PFSK-1 (cell line): ENCODE data around the gene ATXN7L1.

Source experiments
- FOXP2 ChIP-seq: optimal IDR thresholded peaks from 2 replicates; pipeline ENCODE3; 2011; ENCODE audit warnings: borderline replicate concordance, control low read depth, inconsistent platforms; ENCODE audit not compliant: insufficient read depth; ENCODE audit errors: extremely low read length, extremely low read depth
- POLR2AphosphoS5 ChIP-seq: IDR thresholded peaks from 2 replicates; pipeline ENCODE4 v1.6.1; 2012; ENCODE audit warnings: low read depth, mild to moderate bottlenecking, control low read depth, low read length, moderate library complexity
- SIN3A ChIP-seq: IDR thresholded peaks from 2 replicates; pipeline ENCODE4 v1.6.1; 2012; ENCODE audit warnings: mild to moderate bottlenecking, low read length, moderate library complexity, borderline replicate concordance; ENCODE audit not compliant: insufficient read depth
- TAF1 ChIP-seq: IDR thresholded peaks from 2 replicates; pipeline ENCODE4 v1.6.1; 2012; ENCODE audit warnings: low read length, control low read depth, borderline replicate concordance; ENCODE audit not compliant: insufficient read depth
- TF ChIP-seq, protein P1 (sequence below), 2 experiments: IDR thresholded peaks; 2 replicates each; pipeline versions ENCODE4 v1.6.1 to v1.8.0; 2011 to 2012; ENCODE audit warnings: low read depth in 2 of 2, low read length in 2 of 2, control low read depth in 1 of 2, inconsistent platforms in 1 of 2, mild to moderate bottlenecking in 1 of 2, moderate library complexity in 1 of 2; ENCODE audit not compliant: insufficient read depth in 1 of 2

The ATXN7L1 gene

DNA sequence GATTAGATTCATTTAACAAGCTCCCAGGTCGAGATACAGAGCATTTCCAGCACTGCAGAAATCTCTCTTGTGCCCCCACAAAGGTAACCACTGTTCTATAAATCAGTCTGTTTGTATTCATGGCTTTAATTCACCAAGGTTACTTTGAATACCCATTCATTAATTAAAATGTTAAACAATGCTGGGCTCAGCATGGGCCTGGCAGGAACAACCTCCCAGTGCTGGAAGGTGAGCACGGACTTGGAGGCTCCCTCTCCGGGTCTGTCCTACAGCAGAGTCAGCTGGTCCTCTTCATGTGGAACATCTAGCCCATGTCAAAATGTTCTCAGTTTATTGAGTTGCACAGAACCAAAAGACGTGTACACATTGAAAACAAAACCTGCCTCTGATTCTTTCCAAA is 279.5 kb downstream of the ATXN7L1 start:
- TF ChIP-seq, protein P1, sequence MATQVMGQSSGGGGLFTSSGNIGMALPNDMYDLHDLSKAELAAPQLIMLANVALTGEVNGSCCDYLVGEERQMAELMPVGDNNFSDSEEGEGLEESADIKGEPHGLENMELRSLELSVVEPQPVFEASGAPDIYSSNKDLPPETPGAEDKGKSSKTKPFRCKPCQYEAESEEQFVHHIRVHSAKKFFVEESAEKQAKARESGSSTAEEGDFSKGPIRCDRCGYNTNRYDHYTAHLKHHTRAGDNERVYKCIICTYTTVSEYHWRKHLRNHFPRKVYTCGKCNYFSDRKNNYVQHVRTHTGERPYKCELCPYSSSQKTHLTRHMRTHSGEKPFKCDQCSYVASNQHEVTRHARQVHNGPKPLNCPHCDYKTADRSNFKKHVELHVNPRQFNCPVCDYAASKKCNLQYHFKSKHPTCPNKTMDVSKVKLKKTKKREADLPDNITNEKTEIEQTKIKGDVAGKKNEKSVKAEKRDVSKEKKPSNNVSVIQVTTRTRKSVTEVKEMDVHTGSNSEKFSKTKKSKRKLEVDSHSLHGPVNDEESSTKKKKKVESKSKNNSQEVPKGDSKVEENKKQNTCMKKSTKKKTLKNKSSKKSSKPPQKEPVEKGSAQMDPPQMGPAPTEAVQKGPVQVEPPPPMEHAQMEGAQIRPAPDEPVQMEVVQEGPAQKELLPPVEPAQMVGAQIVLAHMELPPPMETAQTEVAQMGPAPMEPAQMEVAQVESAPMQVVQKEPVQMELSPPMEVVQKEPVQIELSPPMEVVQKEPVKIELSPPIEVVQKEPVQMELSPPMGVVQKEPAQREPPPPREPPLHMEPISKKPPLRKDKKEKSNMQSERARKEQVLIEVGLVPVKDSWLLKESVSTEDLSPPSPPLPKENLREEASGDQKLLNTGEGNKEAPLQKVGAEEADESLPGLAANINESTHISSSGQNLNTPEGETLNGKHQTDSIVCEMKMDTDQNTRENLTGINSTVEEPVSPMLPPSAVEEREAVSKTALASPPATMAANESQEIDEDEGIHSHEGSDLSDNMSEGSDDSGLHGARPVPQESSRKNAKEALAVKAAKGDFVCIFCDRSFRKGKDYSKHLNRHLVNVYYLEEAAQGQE (IDR thresholded peaks at IDR 0.05; ENCODE audit: insufficient read depth in 1 of 2, low read depth in 2 of 2, low read length in 2 of 2), result no peak
- TF ChIP-seq FOXP2, result no peak
- TF ChIP-seq TAF1, result no peak
- no peak for TF ChIP-seq POLR2AphosphoS5
- TF ChIP-seq SIN3A, result no peak

DNA sequence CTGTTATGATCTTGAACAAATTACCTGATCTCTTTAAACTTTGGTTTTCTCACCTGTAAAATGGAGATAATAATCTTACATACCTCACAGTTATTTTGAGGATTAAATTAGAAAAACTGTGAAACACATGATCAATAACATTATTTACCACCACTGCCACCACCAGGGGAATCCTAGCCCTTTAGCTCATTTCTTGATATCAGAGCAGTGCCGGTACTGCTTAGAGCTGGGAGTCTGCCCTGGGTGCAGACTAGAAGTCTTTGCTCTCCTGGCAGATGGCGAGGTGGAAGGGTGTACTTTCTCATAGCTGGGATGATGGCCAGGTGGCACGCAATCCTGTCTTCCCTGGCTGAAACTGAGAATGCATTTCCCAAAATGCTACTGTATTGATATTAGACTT is 282.4 kb downstream of the ATXN7L1 start:
- TF ChIP-seq FOXP2 (no peak), POLR2AphosphoS5 (no peak), TAF1 (no peak), SIN3A (no peak)
- TF ChIP-seq, protein P1 (IDR thresholded peaks at IDR 0.05; ENCODE audit: insufficient read depth in 1 of 2, low read depth in 2 of 2, low read length in 2 of 2), result no peak

GRCh38 chr7:105591522-105591921 is 284.9 kb downstream of the ATXN7L1 start:
- TF ChIP-seq TAF1 (no peak), FOXP2 (no peak), POLR2AphosphoS5 (no peak), SIN3A (no peak)
- TF ChIP-seq, protein P1 (IDR thresholded peaks at IDR 0.05; ENCODE audit: insufficient read depth in 1 of 2, low read depth in 2 of 2, low read length in 2 of 2), result no peak

- no peak for TF ChIP-seq SIN3A
- no peak for TF ChIP-seq POLR2AphosphoS5
- TF ChIP-seq, protein P1 (IDR thresholded peaks at IDR 0.05; ENCODE audit: insufficient read depth in 1 of 2, low read depth in 2 of 2, low read length in 2 of 2), result no peak
- TF ChIP-seq TAF1, result no peak
- TF ChIP-seq FOXP2, result no peak
Observed at GRCh38 chr7:105590793-105591192, 285.6 kb downstream of the ATXN7L1 start.

DNA sequence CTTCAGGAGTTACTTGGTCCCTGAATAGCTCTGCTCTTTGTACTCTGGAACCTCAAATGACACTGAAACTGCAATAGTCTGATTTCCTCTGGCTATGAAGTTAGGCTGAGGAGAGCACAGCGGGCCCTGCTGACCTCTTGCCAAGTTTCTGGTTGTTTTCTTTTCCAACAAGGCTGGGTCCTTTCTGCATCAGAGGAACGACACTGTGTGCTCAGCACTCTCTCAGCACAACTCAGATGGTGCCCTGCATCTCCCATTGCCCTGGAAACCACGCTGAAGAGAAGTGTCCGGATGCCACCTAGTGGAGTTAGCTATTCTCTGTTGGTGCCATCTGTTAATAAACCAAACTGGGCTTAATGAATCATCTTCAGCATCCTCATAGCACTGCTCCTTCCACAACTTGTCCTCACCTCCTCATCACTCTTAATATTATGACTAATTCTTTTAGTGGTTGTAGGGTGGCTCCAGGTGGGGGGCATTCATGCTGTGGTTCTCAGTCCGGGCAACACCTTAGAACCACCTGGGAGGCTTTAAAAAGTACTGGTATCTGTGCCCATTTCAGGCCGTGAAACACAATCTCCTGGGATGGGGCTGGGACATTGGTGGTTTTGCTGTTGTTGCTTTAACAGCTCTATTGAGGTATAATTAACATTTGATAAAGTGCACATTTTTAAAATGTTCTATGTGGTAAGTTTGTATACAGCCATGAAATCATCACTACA is 286.9 kb downstream of the ATXN7L1 start:
- TF ChIP-seq TAF1 (no peak), SIN3A (no peak), FOXP2 (no peak), POLR2AphosphoS5 (no peak)
- TF ChIP-seq, protein P1 (IDR thresholded peaks at IDR 0.05; ENCODE audit: insufficient read depth in 1 of 2, low read depth in 2 of 2, low read length in 2 of 2), result no peak
